Trophoblast cell (in vitro differentiated cells and primary cell): Measurements from ENCODE around the gene ADCY4.
A peak's percentile ranks its signal among the peaks of the same experiment; 100 is the strongest.

ENCODE experiments used
- DNase-seq, 2 donors: peaks; one replicate each; pipeline ENCODE4 v3.0.0-alpha.2; 2016
- H2AFZ ChIP-seq: 2 replicates; pipeline ENCODE4 v1.6.1; 2013; ENCODE audit warnings: low read length, moderate library complexity, mild to moderate bottlenecking; ENCODE audit not compliant: insufficient read depth, poor library complexity
- H2AK5ac ChIP-seq: 2 replicates; pipeline ENCODE4 v1.6.1; 2013; ENCODE audit warnings: mild to moderate bottlenecking, low read length
- H2BK120ac ChIP-seq: 2 replicates; pipeline ENCODE4 v1.6.1; 2013; ENCODE audit warnings: low read length, mild to moderate bottlenecking, moderate library complexity; ENCODE audit not compliant: insufficient read depth, poor library complexity
- H2BK12ac ChIP-seq: 2 replicates; pipeline ENCODE4 v1.6.1; 2013; ENCODE audit warnings: mild to moderate bottlenecking, low read length, moderate library complexity
- H2BK5ac ChIP-seq: 2 replicates; pipeline ENCODE4 v1.6.1; 2013; ENCODE audit warnings: low read length, low read depth, moderate library complexity, mild to moderate bottlenecking; ENCODE audit not compliant: poor library complexity
- H3K14ac ChIP-seq: 2 replicates; pipeline ENCODE4 v1.6.1; 2013; ENCODE audit warnings: mild to moderate bottlenecking, low read length
- H3K18ac ChIP-seq: 2 replicates; pipeline ENCODE4 v1.6.1; 2013; ENCODE audit warnings: mild to moderate bottlenecking, low read length
- H3K23ac ChIP-seq: 2 replicates; pipeline ENCODE4 v1.6.1; 2013; ENCODE audit warnings: low read length
- H3K27ac ChIP-seq: 2 replicates; pipeline ENCODE4 v1.5.1; 2013; ENCODE audit warnings: low read depth, mild to moderate bottlenecking, inconsistent platforms, low read length, moderate library complexity
- H3K27me3 ChIP-seq: 2 replicates; pipeline ENCODE4 v1.6.1; 2013; ENCODE audit warnings: inconsistent platforms, mild to moderate bottlenecking, low read length, moderate library complexity; ENCODE audit not compliant: insufficient read depth
- H3K36me3 ChIP-seq, 2 experiments: 1 replicate in 1 of 2; 2 replicates in 1 of 2; pipeline ENCODE4 v1.6.1; 2013; ENCODE audit warnings: low read length in 2 of 2, mild to moderate bottlenecking in 2 of 2, moderate library complexity in 1 of 2; ENCODE audit not compliant: insufficient read depth in 2 of 2, control insufficient read depth in 1 of 2
- H3K4ac ChIP-seq: 2 replicates; pipeline ENCODE4 v1.6.1; 2013; ENCODE audit warnings: low read depth, mild to moderate bottlenecking, low read length, moderate library complexity
- H3K4me1 ChIP-seq, 2 experiments: 1 replicate in 1 of 2; 2 replicates in 1 of 2; pipeline ENCODE4 v1.6.1; 2013; ENCODE audit warnings: low read length in 2 of 2, mild to moderate bottlenecking in 2 of 2, moderate library complexity in 1 of 2; ENCODE audit not compliant: insufficient read depth in 2 of 2, control insufficient read depth in 1 of 2
- H3K4me2 ChIP-seq: 2 replicates; pipeline ENCODE4 v1.6.1; 2013; ENCODE audit warnings: inconsistent platforms, mild to moderate bottlenecking, low read length, moderate library complexity
- H3K4me3 ChIP-seq: 2 replicates; pipeline ENCODE4 v1.5.1; 2013; ENCODE audit warnings: mild to moderate bottlenecking, low read depth, low read length, inconsistent platforms
- H3K79me1 ChIP-seq: one replicate; pipeline ENCODE4 v1.6.1; 2013; ENCODE audit warnings: low read length
- H3K79me2 ChIP-seq: 2 replicates; pipeline ENCODE4 v1.6.1; 2013; ENCODE audit warnings: low read length, mild to moderate bottlenecking; ENCODE audit not compliant: control insufficient read depth, insufficient read depth, poor library complexity
- H3K9ac ChIP-seq: 2 replicates; pipeline ENCODE4 v1.6.1; 2013; ENCODE audit warnings: mild to moderate bottlenecking, low read length
- H3K9me3 ChIP-seq: 2 replicates; pipeline ENCODE4 v1.6.1; 2013; ENCODE audit warnings: low read depth, mild to moderate bottlenecking, control low read depth, inconsistent platforms, low read length; ENCODE audit not compliant: insufficient read depth
- H4K12ac ChIP-seq: 2 replicates; pipeline ENCODE4 v1.6.1; 2013; ENCODE audit warnings: low read depth, mild to moderate bottlenecking, low read length, moderate library complexity
- H4K8ac ChIP-seq: 2 replicates; pipeline ENCODE4 v1.6.1; 2013; ENCODE audit warnings: low read depth, mild to moderate bottlenecking, low read length, moderate library complexity
- H4K91ac ChIP-seq: one replicate; pipeline ENCODE4 v1.6.1; 2013; ENCODE audit warnings: low read depth, mild to moderate bottlenecking, low read length, moderate library complexity
- WGBS: extraction: QIAGEN DNeasy Blood & Tissue Kit; methylation state at CpG from one replicate; pipeline ENCODE4 v1.1.7; 2013; ENCODE audit warnings: missing lambda C conversion rate; ENCODE audit not compliant: insufficient read length, insufficient coverage; ENCODE audit errors: extremely low coverage; 5-methylcytosine and 5-hydroxymethylcytosine counted together

The ADCY4 gene

GRCh38 chr14:24327303-24327702 lies 7.6 kb downstream of the ADCY4 start:
- H4K91ac ChIP-seq, result no peak overlapping the region
- H4K12ac ChIP-seq, result no peak overlapping the region
- peaks cover 1 to 3% of the 10 kb centered on the region in 2 experiments for H3K4me1 ChIP-seq
- H2BK120ac ChIP-seq, result no peak overlapping the region
- H3K27me3 ChIP-seq, result no peaks in the 10 kb centered on the region
- no peaks in the 10 kb centered on the region for H3K79me2 ChIP-seq
- H3K4me3 ChIP-seq, result no peak overlapping the region
- no peak overlapping the region for H3K4me2 ChIP-seq
- H2AFZ ChIP-seq, result no peak overlapping the region
- no peak overlapping the region for H3K27ac ChIP-seq
- no peak overlapping the region for H3K23ac ChIP-seq
- no peak overlapping the region for H3K4ac ChIP-seq
- H2BK5ac ChIP-seq, result no peak overlapping the region
- no peaks in the 10 kb centered on the region for H3K79me1 ChIP-seq
- H2AK5ac ChIP-seq, result no peak overlapping the region
- DNase-seq, result no peak
- no peak overlapping the region for H2BK12ac ChIP-seq
- no peak overlapping the region for H3K14ac ChIP-seq
- H3K18ac ChIP-seq, result no peak overlapping the region
- H3K36me3 ChIP-seq, result no peaks in the 10 kb centered on the region
- no CpG with 5 or more reads among the region's 2 CpGs for WGBS
- peaks cover under 1% of the 10 kb centered on the region for H3K9me3 ChIP-seq
- no peak overlapping the region for H3K9ac ChIP-seq
- no peak overlapping the region for H4K8ac ChIP-seq

GRCh38 chr14:24325963-24326362 lies 8.9 kb downstream of the ADCY4 start:
- Histone ChIP-seq H3K23ac (no peak overlapping the region), H3K27ac (no peak overlapping the region), H3K9ac (no peak overlapping the region), H3K18ac (no peak overlapping the region), H3K79me2 (no peaks in the 10 kb centered on the region), H2BK120ac (no peak overlapping the region), H4K91ac (no peak overlapping the region), H3K79me1 (peaks cover 2% of the 10 kb centered on the region), H2BK12ac (no peak overlapping the region), H3K4ac (no peak overlapping the region), H3K4me2 (no peak overlapping the region), H2AK5ac (no peak overlapping the region), H3K4me3 (no peak overlapping the region), H3K4me1 (peaks cover 6 to 10% of the 10 kb centered on the region in 2 experiments), H2AFZ (no peak overlapping the region), H2BK5ac (no peak overlapping the region), H3K14ac (no peak overlapping the region), H3K27me3 (no peaks in the 10 kb centered on the region), H4K8ac (no peak overlapping the region), H4K12ac (no peak overlapping the region), H3K9me3 (no peaks in the 10 kb centered on the region), H3K36me3 (no peaks in the 10 kb centered on the region)
- no CpG with 5 or more reads among the region's 9 CpGs for WGBS
- no peak for DNase-seq

GRCh38 chr14:24325041-24325530 lies 9.8 kb downstream of the ADCY4 start:
- H3K79me1 ChIP-seq, result peaks cover 2% of the 10 kb centered on the region
- H3K9ac ChIP-seq, result no peak overlapping the region
- H4K12ac ChIP-seq, result no peak overlapping the region
- no peak overlapping the region for H3K4me2 ChIP-seq
- H3K9me3 ChIP-seq, result no peaks in the 10 kb centered on the region
- no peak overlapping the region for H2BK120ac ChIP-seq
- no peak overlapping the region for H4K91ac ChIP-seq
- no peak overlapping the region for H3K4me3 ChIP-seq
- peak; percentile 92 to 96 for DNase-seq
- H3K36me3 ChIP-seq, result no peaks in the 10 kb centered on the region
- H2BK12ac ChIP-seq, result no peak overlapping the region
- H3K4me1 ChIP-seq, result peaks cover 6 to 10% of the 10 kb centered on the region in 2 experiments
- no peak overlapping the region for H3K14ac ChIP-seq
- no CpG with 5 or more reads among the region's 5 CpGs for WGBS
- no peaks in the 10 kb centered on the region for H3K79me2 ChIP-seq
- no peak overlapping the region for H2AFZ ChIP-seq
- no peak overlapping the region for H3K18ac ChIP-seq
- H3K27me3 ChIP-seq, result no peaks in the 10 kb centered on the region
- no peak overlapping the region for H2BK5ac ChIP-seq
- no peak overlapping the region for H3K27ac ChIP-seq
- H4K8ac ChIP-seq, result no peak overlapping the region
- H2AK5ac ChIP-seq, result no peak overlapping the region
- H3K4ac ChIP-seq, result no peak overlapping the region
- no peak overlapping the region for H3K23ac ChIP-seq

- Histone ChIP-seq H3K18ac (no peak overlapping the region), H4K8ac (no peak overlapping the region), H2AFZ (no peak overlapping the region), H2AK5ac (no peak overlapping the region), H3K27ac (no peak overlapping the region), H2BK120ac (no peak overlapping the region), H3K79me1 (peaks cover 2% of the 10 kb centered on the region), H3K4ac (no peak overlapping the region), H3K79me2 (no peaks in the 10 kb centered on the region), H2BK12ac (no peak overlapping the region), H3K9ac (no peak overlapping the region), H3K27me3 (no peaks in the 10 kb centered on the region), H3K4me3 (no peak overlapping the region), H3K14ac (no peak overlapping the region), H3K9me3 (no peaks in the 10 kb centered on the region), H3K4me2 (no peak overlapping the region), H3K23ac (no peak overlapping the region), H4K12ac (no peak overlapping the region), H4K91ac (no peak overlapping the region), H2BK5ac (no peak overlapping the region), H3K4me1 (peaks cover 6 to 10% of the 10 kb centered on the region in 2 experiments), H3K36me3 (no peaks in the 10 kb centered on the region)
- no CpG with 5 or more reads among the region's 6 CpGs for WGBS
- DNase-seq, result no peak
These were observed 10.8 kb downstream of the ADCY4 start for GRCh38 chr14:24324024-24324423.
